ENCODE data around the gene SLIT3.

Gene SLIT3

DNA sequence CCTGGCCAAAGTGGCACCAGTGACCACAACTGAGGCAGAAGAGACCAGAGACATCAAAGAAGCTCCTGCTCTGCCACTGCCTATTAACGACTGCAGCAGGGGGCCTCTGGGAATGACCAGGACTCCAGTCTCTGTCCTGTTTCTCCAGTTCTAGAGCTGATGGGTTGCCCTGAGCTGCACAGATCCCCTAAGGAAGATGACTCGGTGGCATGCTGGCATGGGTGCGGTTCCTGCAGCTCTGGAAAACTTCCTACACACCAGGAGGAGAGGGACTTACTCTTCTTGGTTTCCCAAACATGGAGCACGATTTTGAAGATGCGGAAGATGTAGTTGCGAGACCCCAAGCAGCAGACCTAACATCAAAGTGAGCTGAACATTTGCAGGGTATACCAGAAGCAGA, 2.7 kb downstream of the SLIT3 start:
- DNase-seq, result no peak

GRCh38 chr5:169296419-169297143, 4.4 kb downstream of the SLIT3 start:
- no peak for DNase-seq

GRCh38 chr5:169295306-169295705, 5.6 kb downstream of the SLIT3 start:
- no peak for DNase-seq

- DNase-seq, result no peak
Measured at GRCh38 chr5:169294621-169295020, 6.3 kb downstream of the SLIT3 start.

DNA sequence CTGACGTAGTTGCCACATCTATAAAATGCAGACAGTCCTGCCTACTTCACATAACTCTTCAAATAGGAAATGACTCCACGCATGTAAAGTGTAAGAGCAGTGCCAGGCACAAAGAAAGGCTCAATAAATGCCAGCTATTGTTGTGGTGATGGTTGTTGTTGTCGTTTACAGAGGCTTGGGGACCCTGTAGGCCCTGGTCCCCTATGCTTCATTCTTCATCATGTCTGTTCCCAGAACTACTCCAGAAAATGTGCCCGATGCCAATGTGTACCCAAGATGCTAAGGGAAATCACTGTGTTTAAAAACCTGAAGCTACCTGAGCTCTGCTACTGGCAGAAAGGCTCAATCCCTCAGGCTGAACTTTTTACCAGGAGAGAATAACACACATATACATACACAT, 9.1 kb downstream of the SLIT3 start:
- DNase-seq, result no peak

GRCh38 chr5:169290895-169291294, 10.0 kb downstream of the SLIT3 start:
- DNase-seq, result no peak

- no peak for DNase-seq
Measured at GRCh38 chr5:169289520-169289919, 11.4 kb downstream of the SLIT3 start.

DNA sequence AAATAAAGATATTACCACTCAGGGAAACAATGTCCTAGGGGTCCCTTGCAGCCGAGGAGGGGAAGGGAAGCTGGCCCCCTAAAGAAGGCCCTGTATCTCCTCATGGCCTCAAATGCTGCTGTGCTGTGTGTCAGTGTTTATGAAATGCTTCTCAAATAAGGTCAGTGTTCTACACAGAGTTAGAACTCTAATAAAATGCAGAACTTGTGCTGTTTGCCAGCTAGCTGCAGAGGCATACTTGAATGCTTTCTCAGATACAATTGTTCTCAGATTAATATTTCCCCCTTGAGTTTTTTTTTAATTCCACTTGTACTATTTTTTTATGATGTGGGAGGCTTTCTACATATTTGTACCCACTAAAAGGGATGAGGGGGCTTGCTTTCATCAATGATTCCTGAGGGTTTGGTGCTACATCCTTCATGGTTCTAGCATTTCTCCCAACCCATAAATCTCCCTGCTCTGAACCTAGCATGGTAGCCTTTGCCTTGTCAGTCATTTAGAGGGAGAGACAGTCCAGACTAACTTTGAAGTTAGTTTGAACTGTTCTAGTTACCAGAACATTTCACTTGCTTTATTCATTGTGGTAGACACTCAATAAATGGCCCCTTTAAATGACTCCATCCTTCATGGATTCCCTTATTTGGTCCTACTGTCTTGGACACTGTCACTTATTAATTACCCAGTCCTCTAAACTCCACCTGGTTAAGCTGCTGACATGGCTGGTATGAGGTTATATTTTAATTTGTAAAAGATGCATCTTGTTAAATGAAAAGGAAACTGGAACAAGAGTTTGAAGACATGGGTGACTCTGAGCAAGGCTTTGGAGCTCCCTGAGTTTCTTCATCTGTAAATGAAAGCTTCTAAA, 12.6 kb downstream of the SLIT3 start:
- DNase-seq, result no peak

- no peak for DNase-seq
Measured at GRCh38 chr5:169287529-169287928, 13.4 kb downstream of the SLIT3 start.

- DNase-seq, result no peak
Measured at GRCh38 chr5:169286572-169287300, 14.2 kb downstream of the SLIT3 start.

- no peak for DNase-seq
Measured at GRCh38 chr5:169283887-169284286, 17.1 kb downstream of the SLIT3 start.

DNA sequence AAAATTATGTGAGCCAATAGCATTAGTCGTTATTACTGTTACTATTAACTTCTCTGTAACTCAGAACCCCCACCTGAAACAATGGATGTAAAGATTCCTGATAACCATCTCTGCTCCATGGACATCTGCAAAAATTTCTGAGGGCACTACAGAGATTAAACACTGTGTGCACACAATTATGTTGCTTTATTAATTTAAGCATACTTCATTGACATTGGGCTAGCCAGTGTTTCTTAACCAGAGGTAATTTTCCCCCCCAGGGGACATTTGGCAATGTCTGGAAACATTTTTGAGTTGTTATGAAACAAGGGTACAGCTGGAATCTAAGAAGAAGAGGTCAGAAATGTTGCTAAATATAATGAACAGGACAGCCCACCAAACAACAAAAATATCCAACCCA, 19.3 kb downstream of the SLIT3 start:
- DNase-seq, result no peak

DNA sequence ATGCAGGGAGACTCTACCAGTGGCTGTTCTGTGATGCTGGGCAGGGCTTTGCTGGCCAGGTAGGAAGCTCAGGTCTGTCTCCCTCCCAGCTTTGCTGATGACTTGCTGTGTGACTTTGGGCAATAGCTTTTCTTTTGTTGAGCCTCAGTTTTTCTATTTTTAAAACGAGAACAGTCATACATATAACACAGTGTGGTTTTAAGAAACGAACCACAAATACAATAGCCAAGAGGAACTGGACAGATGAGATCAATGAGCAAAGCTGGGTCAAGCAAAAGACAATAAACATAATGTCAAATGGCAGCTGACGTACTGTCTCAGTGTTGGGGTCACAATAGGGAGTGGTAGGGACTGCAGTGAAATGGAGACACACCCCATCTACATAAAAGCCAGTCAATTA, 20.2 kb downstream of the SLIT3 start:
- no peak for DNase-seq

- DNase-seq, result no peak
Measured at GRCh38 chr5:169280286-169280685, 20.7 kb downstream of the SLIT3 start.

DNA sequence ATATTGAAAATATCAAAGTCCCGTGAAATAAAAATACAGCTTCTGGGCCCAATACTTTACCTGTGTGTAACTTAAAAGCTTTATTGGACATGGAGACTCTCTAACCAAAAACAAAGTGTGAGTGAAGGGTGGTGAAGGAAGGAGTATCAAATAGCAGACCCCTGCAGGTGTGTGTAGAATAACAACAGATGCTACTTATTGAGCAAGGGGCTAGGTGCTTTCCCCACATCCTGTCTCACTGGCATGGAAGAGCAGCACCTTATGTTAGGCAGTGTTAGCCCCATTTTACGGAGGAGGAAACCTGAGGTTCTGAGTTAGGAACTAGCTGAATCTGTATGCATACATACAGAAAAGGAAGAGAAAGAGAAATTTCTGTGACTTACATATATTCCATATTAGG, 21.8 kb downstream of the SLIT3 start:
- DNase-seq, result no peak

GRCh38 chr5:169273881-169274280, 27.1 kb downstream of the SLIT3 start:
- DNase-seq, result no peak

GRCh38 chr5:169273451-169273850, 27.5 kb downstream of the SLIT3 start:
- DNase-seq, result no peak

DNA sequence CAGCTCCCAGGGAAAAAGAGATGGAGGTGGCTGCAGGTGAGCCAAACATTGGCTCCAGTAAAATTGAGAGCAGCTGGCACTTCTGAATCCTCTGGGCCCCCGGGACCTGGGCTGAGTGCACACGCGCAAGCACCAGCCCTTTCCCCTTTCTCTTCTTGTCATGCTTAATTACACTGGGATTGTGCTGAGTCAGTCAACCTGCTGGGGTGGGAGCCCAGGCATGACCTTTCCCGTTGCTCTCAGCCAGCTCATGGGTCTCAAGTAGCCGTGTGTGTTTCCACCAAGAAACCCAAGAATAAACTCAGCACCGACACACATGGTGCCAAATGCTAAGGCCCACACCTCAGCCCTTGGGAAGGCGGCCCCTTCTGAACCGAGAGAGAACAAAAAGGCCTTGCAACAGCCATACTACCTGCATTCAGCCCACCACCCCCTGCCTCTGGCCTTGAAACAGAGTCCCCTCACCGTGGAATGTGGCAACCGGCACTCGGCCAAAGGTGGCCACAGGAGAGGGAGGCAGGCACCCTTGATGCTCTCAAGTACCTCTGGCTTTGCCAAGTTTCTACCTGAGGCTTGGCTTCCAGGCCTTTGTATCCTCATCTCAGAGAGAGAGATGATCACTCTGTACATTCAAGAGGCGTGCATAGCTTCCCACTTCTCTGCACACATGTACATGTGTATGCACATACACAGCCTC, 28.1 kb downstream of the SLIT3 start:
- DNase-seq, result no peak

- no peak for DNase-seq
Measured at GRCh38 chr5:169272111-169272510, 28.8 kb downstream of the SLIT3 start.

DNA sequence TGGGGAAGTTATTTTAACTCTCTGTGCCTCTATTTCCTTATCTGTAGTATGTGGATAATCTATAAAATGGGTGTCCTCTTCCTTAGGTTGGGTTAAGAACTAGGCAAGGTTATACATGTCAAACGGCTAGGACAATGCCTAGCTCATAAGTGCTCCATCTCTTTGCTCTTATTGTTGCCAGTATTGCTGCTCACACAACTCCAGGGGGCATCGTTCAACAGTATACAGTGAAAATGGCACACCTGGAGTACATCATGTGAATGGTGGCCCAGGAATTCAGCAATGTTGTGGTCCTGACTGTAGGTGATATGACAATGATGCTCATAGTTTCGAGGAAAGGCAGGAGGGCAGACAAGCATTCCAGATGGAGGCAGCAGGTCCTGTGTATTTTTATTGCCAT, 30.1 kb downstream of the SLIT3 start:
- DNase-seq, result no peak

DNA sequence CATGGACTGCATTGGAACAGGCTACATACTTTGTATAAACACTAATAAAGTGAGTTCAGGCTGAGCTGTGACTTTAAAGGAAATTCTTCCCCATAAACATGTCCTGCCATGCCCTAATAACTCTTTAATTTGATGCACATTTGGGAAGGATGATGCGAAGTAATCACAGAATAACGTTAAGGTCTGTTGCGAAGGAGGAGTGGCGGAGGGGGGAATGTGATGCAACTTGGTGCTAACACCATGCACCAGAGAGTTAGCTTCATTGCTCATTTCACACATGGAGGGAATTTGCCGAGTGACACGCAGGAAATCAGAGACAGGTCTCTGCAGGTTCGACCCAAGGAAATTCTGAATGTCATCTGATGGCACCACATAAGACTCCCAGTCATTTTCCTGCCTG, 32.9 kb downstream of the SLIT3 start:
- no peak for DNase-seq

DNA sequence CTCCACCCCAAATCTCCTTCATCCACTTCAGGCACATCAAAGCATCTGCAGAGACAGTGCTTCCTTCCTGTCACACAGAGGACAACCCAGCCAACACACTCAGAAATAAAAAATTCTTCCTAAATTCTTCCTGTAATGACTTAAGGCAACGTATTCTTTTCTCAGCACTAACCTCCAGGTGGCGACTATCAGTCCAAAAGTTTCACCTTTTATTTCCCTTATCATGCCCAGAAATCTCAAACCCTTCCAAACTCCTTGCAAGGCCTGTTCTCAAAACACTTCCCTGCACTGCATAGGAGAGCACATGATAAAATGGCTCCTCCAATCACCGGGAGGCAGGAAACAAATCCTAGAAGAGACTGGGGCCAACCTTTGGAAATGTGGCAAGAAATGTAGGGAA, 35.1 kb downstream of the SLIT3 start:
- no peak for DNase-seq

GRCh38 chr5:169263591-169263990, 37.3 kb downstream of the SLIT3 start:
- DNase-seq, result no peak
